Skeletal muscle satellite cell (primary cell): ENCODE data around the gene CNR2.
"Not testable (repeated sequence)": the region's sequence is repeated elsewhere in the genome, so short reads cannot be mapped to it uniquely, and the experiment has no call there.

Experiments
- H3K27me3 ChIP-seq: 2 replicates; pipeline ENCODE4 v1.7.0; 2013; ENCODE audit warnings: low read length; ENCODE audit not compliant: control insufficient read depth, insufficient read depth
- H3K36me3 ChIP-seq: 2 replicates; pipeline ENCODE4 v1.7.0; 2013; ENCODE audit warnings: mild to moderate bottlenecking, control low read depth, low read length; ENCODE audit not compliant: insufficient read depth
- H3K4me1 ChIP-seq: 2 replicates; pipeline ENCODE4 v1.7.0; 2013; ENCODE audit warnings: low read length; ENCODE audit not compliant: control insufficient read depth, insufficient read depth
- H3K4me2 ChIP-seq: 2 replicates; pipeline ENCODE4 v1.7.0; 2013; ENCODE audit warnings: mild to moderate bottlenecking, low read length
- H3K4me3 ChIP-seq: 2 replicates; pipeline ENCODE4 v1.7.0; 2013; ENCODE audit warnings: low read length
- H3K9ac ChIP-seq: 2 replicates; pipeline ENCODE4 v1.7.0; 2013; ENCODE audit warnings: mild to moderate bottlenecking, low read depth, low read length, moderate library complexity
- H3K9me3 ChIP-seq: replicated peaks from 2 replicates; pipeline ENCODE4 v1.7.0; 2013; ENCODE audit warnings: mild to moderate bottlenecking, control low read depth, low read length

Gene CNR2

DNA sequence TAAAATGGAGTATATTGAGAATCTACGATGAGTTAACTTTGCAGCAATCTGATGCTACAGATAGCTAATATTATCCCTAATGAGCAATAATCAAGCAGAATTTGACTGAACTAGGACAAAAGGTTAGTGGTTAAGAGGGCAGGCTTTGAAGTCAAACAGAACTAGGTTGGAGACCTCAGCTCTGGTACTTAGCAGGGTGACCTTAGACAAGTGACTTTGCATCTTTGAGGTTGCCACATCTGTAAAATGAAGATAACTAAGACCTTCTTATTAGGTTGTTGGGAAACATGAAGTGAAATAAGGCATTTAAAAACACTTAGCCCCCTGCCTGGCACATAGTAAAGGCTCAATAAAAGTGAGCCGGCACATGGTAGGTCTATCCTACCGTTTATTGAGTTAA, 40.7 kb downstream of the CNR2 start:
- no peak overlapping the region for H3K4me3 ChIP-seq
- no peaks in the 10 kb centered on the region for H3K36me3 ChIP-seq
- H3K9me3 ChIP-seq, result no peaks in the 10 kb centered on the region
- peaks cover 20% of the 10 kb centered on the region for H3K27me3 ChIP-seq
- no peak overlapping the region for H3K4me2 ChIP-seq
- H3K4me1 ChIP-seq, result peaks cover 14% of the 10 kb centered on the region
- no peak overlapping the region for H3K9ac ChIP-seq

- peak overlapping the region; percentile 98 for H3K4me2 ChIP-seq
- peaks cover 19% of the 10 kb centered on the region for H3K4me1 ChIP-seq
- peaks cover 22% of the 10 kb centered on the region for H3K27me3 ChIP-seq
- no peaks in the 10 kb centered on the region for H3K36me3 ChIP-seq
- no peaks in the 10 kb centered on the region for H3K9me3 ChIP-seq
- H3K9ac ChIP-seq, result peak overlapping the region; percentile 60
- peak overlapping the region; percentile 77 for H3K4me3 ChIP-seq
Observed at GRCh38 chr1:23869051-23869450, 44.1 kb downstream of the CNR2 start.

- peak overlapping the region; percentile 98 for H3K4me2 ChIP-seq
- H3K4me1 ChIP-seq, result peaks cover 19% of the 10 kb centered on the region
- peak overlapping the region; percentile 60 for H3K9ac ChIP-seq
- H3K4me3 ChIP-seq, result peak overlapping the region; percentile 77
- no peaks in the 10 kb centered on the region for H3K36me3 ChIP-seq
- peaks cover 22% of the 10 kb centered on the region for H3K27me3 ChIP-seq
- H3K9me3 ChIP-seq, result no peaks in the 10 kb centered on the region
Observed at GRCh38 chr1:23868557-23869016, 44.6 kb downstream of the CNR2 start.

- peaks cover 22% of the 10 kb centered on the region for H3K27me3 ChIP-seq
- peak within 1 kb of the TSS; percentile 60 for H3K9ac ChIP-seq
- no peaks in the 10 kb centered on the region for H3K9me3 ChIP-seq
- H3K4me3 ChIP-seq, result peak within 1 kb of the TSS; percentile 77
- no peaks in the 10 kb centered on the region for H3K36me3 ChIP-seq
- peak within 1 kb of the TSS; percentile 98 for H3K4me2 ChIP-seq
- peaks cover 19% of the 10 kb centered on the region for H3K4me1 ChIP-seq
Observed at GRCh38 chr1:23867895-23868556, 45.1 kb downstream of the CNR2 start, which contains the start of gene FUCA1. TSS of gene FUCA1 (minus strand) at chr1:23868290. CDS start at chr1:23868286, 4 bp downstream.

DNA sequence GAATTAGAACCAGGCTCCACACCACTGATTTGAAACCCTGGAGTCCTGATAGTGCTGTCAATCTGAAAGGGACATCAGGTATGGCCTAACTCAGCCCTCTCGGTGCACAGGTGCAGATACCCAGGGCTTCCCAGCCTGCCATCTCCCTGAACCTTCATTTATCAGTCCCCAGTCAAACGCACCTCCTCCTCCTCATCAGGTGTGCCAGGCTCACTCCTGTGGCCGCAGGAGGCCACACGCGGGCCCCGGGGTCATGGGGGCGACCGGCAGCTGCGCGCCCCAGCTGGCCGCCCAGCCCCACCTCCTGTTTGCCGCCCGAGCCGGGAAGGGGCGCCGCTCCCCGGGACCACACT, 45.6 kb downstream of the CNR2 start:
- H3K4me2 ChIP-seq, result peak overlapping the region; percentile 98
- H3K4me3 ChIP-seq, result peak overlapping the region; percentile 77
- H3K4me1 ChIP-seq, result peaks cover 19% of the 10 kb centered on the region
- H3K36me3 ChIP-seq, result no peaks in the 10 kb centered on the region
- H3K9ac ChIP-seq, result peak overlapping the region; percentile 58
- H3K27me3 ChIP-seq, result peaks cover 18% of the 10 kb centered on the region
- H3K9me3 ChIP-seq, result no peaks in the 10 kb centered on the region

GRCh38 chr1:23865543-23865930, 47.6 kb downstream of the CNR2 start:
- Histone ChIP-seq H3K4me3 (no peak overlapping the region), H3K27me3 (peaks cover 11% of the 10 kb centered on the region), H3K4me1 (peaks cover 19% of the 10 kb centered on the region), H3K9me3 (no peaks in the 10 kb centered on the region), H3K4me2 (no peak overlapping the region), H3K36me3 (no peaks in the 10 kb centered on the region), H3K9ac (no peak overlapping the region)

- H3K9me3 ChIP-seq, result no peaks in the 10 kb centered on the region
- peaks cover 8% of the 10 kb centered on the region for H3K27me3 ChIP-seq
- no peak overlapping the region for H3K4me3 ChIP-seq
- H3K4me2 ChIP-seq, result no peak overlapping the region
- no peak overlapping the region for H3K9ac ChIP-seq
- H3K4me1 ChIP-seq, result peaks cover 19% of the 10 kb centered on the region
- H3K36me3 ChIP-seq, result no peaks in the 10 kb centered on the region
Observed at GRCh38 chr1:23864801-23865542, 48.2 kb downstream of the CNR2 start.

GRCh38 chr1:23862640-23863039, 50.5 kb downstream of the CNR2 start:
- Histone ChIP-seq H3K27me3 (peaks cover 8% of the 10 kb centered on the region), H3K36me3 (no peaks in the 10 kb centered on the region), H3K4me2 (no peak overlapping the region)

DNA sequence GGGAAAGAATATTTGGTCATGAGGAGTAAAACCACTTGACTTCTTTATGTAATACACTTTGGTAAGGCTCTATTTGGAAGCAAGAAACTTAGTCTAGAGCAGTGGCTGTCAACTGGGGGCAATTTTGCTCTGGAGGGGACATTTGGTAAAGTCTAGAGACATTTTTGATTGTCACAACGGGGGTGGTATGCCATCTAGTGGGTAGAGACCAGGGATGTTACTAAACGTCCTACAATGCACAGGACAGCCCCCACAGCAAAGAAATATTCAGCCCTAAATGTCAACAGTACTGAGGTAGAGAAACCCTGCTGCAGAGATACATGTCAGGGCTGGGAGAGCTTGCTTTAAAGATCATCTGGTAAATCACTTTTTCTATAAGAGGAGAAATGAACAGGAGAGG, 58.6 kb downstream of the CNR2 start:
- H3K4me3 ChIP-seq, result no peak overlapping the region
- H3K36me3 ChIP-seq, result no peaks in the 10 kb centered on the region
- no peaks in the 10 kb centered on the region for H3K27me3 ChIP-seq
- no peak overlapping the region for H3K4me2 ChIP-seq
- no peak overlapping the region for H3K9ac ChIP-seq
- H3K4me1 ChIP-seq, result no peaks in the 10 kb centered on the region
- no peaks in the 10 kb centered on the region for H3K9me3 ChIP-seq

More at GRCh38 chr1:23862640-23863039, 50.5 kb downstream of the CNR2 start:
- H3K9ac ChIP-seq, result no peak overlapping the region
- H3K9me3 ChIP-seq, result no peaks in the 10 kb centered on the region
- H3K4me1 ChIP-seq, result peaks cover 7% of the 10 kb centered on the region
- H3K4me3 ChIP-seq, result no peak overlapping the region

DNA sequence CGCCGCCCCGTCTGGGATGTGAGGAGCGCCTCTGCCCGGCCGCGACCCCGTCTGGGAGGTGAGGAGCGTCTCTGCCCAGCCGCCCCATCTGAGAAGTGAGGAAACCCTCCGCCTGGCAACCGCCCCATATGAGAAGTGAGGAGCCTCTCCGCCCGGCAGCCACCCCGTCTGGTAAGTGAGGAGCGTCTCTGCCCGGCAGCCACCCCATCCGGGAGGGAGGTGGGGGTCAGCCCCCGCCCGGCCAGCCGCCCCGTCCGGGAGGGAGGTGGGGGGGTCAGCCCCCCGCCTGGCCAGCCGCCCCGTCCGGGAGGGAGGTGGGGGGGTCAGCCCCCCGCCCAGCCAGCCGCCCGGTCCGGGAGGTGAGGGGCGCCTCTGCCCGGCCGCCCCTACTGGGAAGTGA, 60.0 kb downstream of the CNR2 start:
- H3K9me3 ChIP-seq, H3K9ac ChIP-seq, H3K27me3 ChIP-seq, H3K36me3 ChIP-seq, H3K4me2 ChIP-seq, H3K4me3 ChIP-seq, H3K4me1 ChIP-seq: not testable (repeated sequence)

- not testable (repeated sequence) for H3K4me1 ChIP-seq, H3K9me3 ChIP-seq, H3K36me3 ChIP-seq, H3K4me3 ChIP-seq, H3K9ac ChIP-seq, H3K4me2 ChIP-seq, H3K27me3 ChIP-seq
Observed at GRCh38 chr1:23851406-23851805, 61.8 kb downstream of the CNR2 start.
